Gastrocnemius medialis (tissue), 4 donors: ENCODE measurements around the gene RNF121. TPM values are rescaled to one million over a fixed set of nuclear protein-coding genes. Genes with fewer than 3 reads are reported as not detected.

Experiments
- ATAC-seq, 2 donors: fragments of 150-250 bp; one replicate each; pipeline ENCODE4 v1.9.1; 2016
- DNase-seq, 2 donors: peaks; one replicate each; pipeline ENCODE4 v3.0.0-alpha.2; 2019
- H3K27ac ChIP-seq, 4 donors: fragments of 200-600 bp; sonication (generic); 1 replicate in 1 of 4; 2 replicates in 3 of 4; pipeline ENCODE4 v1.5.1; 2016 to 2018; ENCODE audit warnings: mild to moderate bottlenecking in 2 of 4, moderate library complexity in 1 of 4
- H3K27me3 ChIP-seq, 3 donors: fragments of 200-600 bp; sonication (generic) in 2 of 3; 1 replicate in 1 of 3; 2 replicates in 2 of 3; pipeline versions ENCODE4 v1.5.1 to v1.6.0; 2016 to 2019; ENCODE audit warnings: mild to moderate bottlenecking in 1 of 3, moderate library complexity in 1 of 3
- H3K36me3 ChIP-seq, 2 donors: fragments of 200-600 bp; sonication (generic) in 1 of 2; one replicate each; pipeline ENCODE4 v1.5.1; 2017 to 2018
- H3K4me1 ChIP-seq, 2 donors: fragments of 200-600 bp; sonication (generic) in 1 of 2; one replicate each; pipeline ENCODE4 v1.5.1; 2016 to 2017; ENCODE audit warnings: mild to moderate bottlenecking in 2 of 2
- H3K4me3 ChIP-seq, 4 donors: fragments of 200-600 bp; sonication (generic) in 3 of 4; 1 replicate in 1 of 4; 2 replicates in 3 of 4; pipeline ENCODE4 v1.5.1; 2016 to 2019; ENCODE audit warnings: mild to moderate bottlenecking in 2 of 4
- H3K9me3 ChIP-seq, 3 donors: fragments of 200-600 bp; sonication (generic) in 2 of 3; 1 replicate in 1 of 3; 2 replicates in 2 of 3; pipeline ENCODE4 v1.5.1; 2016 to 2019
- CTCF ChIP-seq, 5 experiments: fragments of 450-650 bp in 3 of 5; fragments of 200-600 bp in 2 of 5; sonication (generic) in 2 of 5; IDR thresholded peaks in 4 of 5; conservative IDR thresholded peaks in 1 of 5; 1 replicate in 4 of 5; 2 replicates in 1 of 5; pipeline ENCODE4 v1.5.1; 2016 to 2019; ENCODE audit warnings: antibody characterized with exemption in 5 of 5, mild to moderate bottlenecking in 3 of 5, moderate library complexity in 3 of 5
- POLR2A ChIP-seq, 2 donors: fragments of 450-650 bp; IDR thresholded peaks; one replicate each; pipeline ENCODE4 v1.6.1; 2017; ENCODE audit warnings: antibody characterized with exemption in 2 of 2, mild to moderate bottlenecking in 2 of 2, moderate library complexity in 2 of 2
- in situ Hi-C, 4 donors: fragments of 200-750 bp; cut with MboI; loops; one replicate each; pipeline versions ENCODE4 v1.15.0 to v1.8.0; 2017; ENCODE audit warnings: low sequenced_read_pairs in 4 of 4
- intact Hi-C: fragments of 100-400 bp; cut with DNase I; formaldehyde crosslinking; loops from one replicate; pipeline ENCODE4 v1.15.1; 2023; ENCODE audit warnings: low total_unique reads
- total RNA-seq, 4 donors: library from RNA; depleted of rRNA; stranded (reverse); fragments of >200 nt; gene quantifications; one replicate each; pipeline versions ENCODE4 v1.1.0 to v1.2.3, GENCODE V29; 2016

Gene RNF121
- total RNA-seq, 4 donors from 2014 or later = 25.0 to 35.5 (median 26.7) TPM

DNA sequence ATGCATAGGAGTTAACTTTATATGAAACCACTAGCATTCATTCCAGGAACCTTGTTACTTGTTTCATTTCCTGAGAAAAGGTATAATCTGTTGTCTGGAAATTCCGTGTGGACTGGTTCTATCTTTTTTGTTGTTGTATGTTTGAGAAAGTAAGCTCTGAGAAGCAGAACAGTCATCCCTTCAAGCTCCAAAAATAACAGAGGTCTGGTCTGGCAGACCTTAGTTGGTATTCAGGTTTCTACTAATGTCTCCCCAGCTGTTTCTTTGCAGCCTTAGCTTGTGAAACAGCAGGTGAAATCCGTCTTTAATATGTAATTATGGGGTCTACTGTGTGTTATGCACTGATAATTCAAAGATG is 2.4 kb downstream of the RNF121 start:
- H3K36me3 ChIP-seq = no peaks in the 10 kb centered on the region
- no peak overlapping the region for H3K4me3 ChIP-seq
- H3K27me3 ChIP-seq = no peaks in the 10 kb centered on the region
- intact Hi-C loops (no loop called here), in situ Hi-C loops (no loop called here)
- no peaks in the 10 kb centered on the region for H3K9me3 ChIP-seq
- TF ChIP-seq CTCF (IDR thresholded peaks at IDR 0.05 in 4 of 5, conservative IDR thresholded peaks at IDR 0.05 in 1 of 5) = no peak
- TF ChIP-seq POLR2A (IDR thresholded peaks at IDR 0.05) = no peak
- DNase-seq = no peak
- ATAC-seq = no peak
- H3K4me1 ChIP-seq = peaks cover 51 to 53% of the 10 kb centered on the region in 2 donors
- peak overlapping the region; percentile 15 to 93 (median 49) for H3K27ac ChIP-seq

- intact Hi-C loops = no loop called here
Observed at GRCh38 chr11:71933141-71933933, 4.5 kb downstream of the RNF121 start.

DNA sequence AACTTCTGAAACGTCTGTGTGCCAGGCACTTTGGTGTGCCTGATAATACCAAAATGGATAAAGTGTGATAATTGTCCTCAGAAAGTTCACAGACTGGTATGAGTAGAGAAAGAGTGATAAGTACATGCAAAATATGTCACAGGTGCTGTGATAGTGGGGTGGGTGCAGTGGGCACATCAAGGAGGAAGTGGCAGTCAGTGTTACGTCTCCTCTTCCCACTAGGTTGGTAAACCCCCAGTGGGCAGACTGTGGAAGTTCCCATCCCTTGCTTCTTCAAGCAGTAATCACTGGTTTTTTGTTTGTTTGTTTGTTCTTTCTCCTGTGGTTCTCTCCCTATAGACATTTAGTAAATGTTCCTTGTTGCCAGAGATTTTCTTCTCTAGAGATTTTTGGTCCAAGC is 5.4 kb downstream of the RNF121 start:
- TF ChIP-seq CTCF (IDR thresholded peaks at IDR 0.05 in 4 of 5, conservative IDR thresholded peaks at IDR 0.05 in 1 of 5) = no peak
- DNase-seq (no peak), ATAC-seq (no peak)
- intact Hi-C loops (no loop called here), in situ Hi-C loops (no loop called here)
- Histone ChIP-seq H3K27ac (no peak overlapping the region), H3K9me3 (no peaks in the 10 kb centered on the region), H3K4me1 (peaks cover 46 to 53% of the 10 kb centered on the region in 2 donors), H3K36me3 (no peaks in the 10 kb centered on the region), H3K27me3 (no peaks in the 10 kb centered on the region), H3K4me3 (no peak overlapping the region)

More at GRCh38 chr11:71933141-71933933, 4.5 kb downstream of the RNF121 start:
- Histone ChIP-seq H3K27ac (no peak overlapping the region), H3K27me3 (no peaks in the 10 kb centered on the region), H3K36me3 (no peaks in the 10 kb centered on the region), H3K9me3 (no peaks in the 10 kb centered on the region), H3K4me3 (no peak overlapping the region), H3K4me1 (peaks cover 46 to 49% of the 10 kb centered on the region in 2 donors)
- ATAC-seq = no peak
- TF ChIP-seq POLR2A (IDR thresholded peaks at IDR 0.05) = no peak
- TF ChIP-seq CTCF (IDR thresholded peaks at IDR 0.05 in 4 of 5, conservative IDR thresholded peaks at IDR 0.05 in 1 of 5) = no peak
- no peak for DNase-seq
- in situ Hi-C loops = no loop called here

DNA sequence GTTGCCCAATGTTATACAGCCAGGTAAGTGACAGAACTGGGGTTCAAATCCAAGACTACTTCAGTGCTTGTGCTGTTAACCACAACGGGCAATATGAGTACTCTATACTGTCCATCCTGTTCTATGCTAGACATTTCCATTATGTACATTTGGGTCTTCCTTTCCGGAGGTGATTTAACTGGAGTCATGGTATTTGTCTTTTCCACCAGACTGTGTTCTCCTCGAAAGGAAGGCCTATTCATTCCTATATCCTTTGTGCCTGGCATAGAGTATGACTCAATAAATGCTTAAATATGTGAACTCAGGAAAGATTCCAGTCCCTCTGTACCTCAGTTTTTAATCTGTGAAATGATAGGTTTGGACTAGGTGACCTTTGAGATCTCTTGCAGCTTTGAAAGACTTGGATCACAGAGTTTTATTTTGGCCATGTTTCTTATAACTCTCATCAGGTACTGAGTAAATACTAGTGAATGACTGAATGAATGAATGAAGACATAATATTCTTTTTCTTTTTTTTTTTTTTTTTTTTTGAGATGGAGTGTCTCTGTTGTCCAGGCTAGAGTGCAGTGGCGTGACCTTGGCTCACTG is 6.6 kb downstream of the RNF121 start:
- no peaks in the 10 kb centered on the region for H3K36me3 ChIP-seq
- peaks cover 44 to 50% of the 10 kb centered on the region in 2 donors for H3K4me1 ChIP-seq
- H3K27ac ChIP-seq = no peak overlapping the region
- no peaks in the 10 kb centered on the region for H3K9me3 ChIP-seq
- DNase-seq (no peak), ATAC-seq (no peak)
- in situ Hi-C loops (no loop called here), intact Hi-C loops (no loop called here)
- H3K4me3 ChIP-seq = no peak overlapping the region
- H3K27me3 ChIP-seq = no peaks in the 10 kb centered on the region
- TF ChIP-seq CTCF (IDR thresholded peaks at IDR 0.05 in 4 of 5, conservative IDR thresholded peaks at IDR 0.05 in 1 of 5) (no peak), POLR2A (IDR thresholded peaks at IDR 0.05) (no peak)
